GM12878 (cell line): Measurements from ENCODE around the gene PLPPR2. TPM values are rescaled to one million over a fixed set of nuclear protein-coding genes. Genes with fewer than 3 reads are reported as not detected.
A peak's percentile ranks its signal among the peaks of the same experiment; 100 is the strongest.

ENCODE experiments used
- ATAC-seq: fragments of 200-7000 bp; cut with Tn5 transposase; 3 replicates; pipeline ENCODE4 v1.9.1; 2020; ENCODE audit warnings: mild to moderate bottlenecking, moderate library complexity
- BruUV-seq: library from RNA; stranded (reverse); fragments of 400-500 nt; replicated peaks from 2 replicates; lab custom pipeline; 2021; lab: Mats Ljungman, UMichigan
- CTCF ChIA-PET: fragments of 300-600 bp; sonication (Branson Sonifier 250); formaldehyde crosslinking; extraction: SDS; loops from one replicate; lab custom pipeline; 2021; ENCODE audit warnings: inconsistent platforms; lab: Yijun Ruan, JAX
- POLR2A ChIA-PET: fragments of 350-600 bp; formaldehyde crosslinking; extraction: SDS; loops from one replicate; lab custom pipeline; 2021; ENCODE audit warnings: inconsistent platforms; lab: Charles Lee
- RAD21 ChIA-PET: fragments of 300-600 bp; sonication (Branson Sonifier 250); formaldehyde crosslinking; loops from one replicate; lab custom pipeline; 2023; ENCODE audit warnings: antibody characterized with exemption; ENCODE audit not compliant: unreplicated experiment; lab: Charles Lee
- SMC1A ChIA-PET: fragments of 300-600 bp; sonication (Branson Sonifier 250); formaldehyde crosslinking; loops from one replicate; lab custom pipeline; 2023; ENCODE audit not compliant: unreplicated experiment, uncharacterized antibody; lab: Charles Lee
- DNase-seq: peaks from one replicate; pipeline ENCODE4 v3.0.0-alpha.2; 2011; ENCODE audit warnings: low read depth, low spot score
- FAIRE-seq: peaks from 3 replicates; lab custom pipeline; 2011; peaks lifted over from hg19 to GRCh38; lab: Jason Lieb, UNC
- H2AFZ ChIP-seq: 2 replicates; pipeline ENCODE4 v1.6.0; 2011; ENCODE audit warnings: low read depth, low read length, control low read depth; ENCODE audit not compliant: control insufficient read depth
- H3K27ac ChIP-seq: 2 replicates; pipeline ENCODE4 v1.5.1; 2011; ENCODE audit warnings: control low read depth; ENCODE audit not compliant: control insufficient read depth, insufficient read depth
- H3K27me3 ChIP-seq, 2 experiments: replicated peaks in 1 of 2; 2 replicates each; pipeline versions ENCODE4 v1.6.0 to v1.6.1; 2011; ENCODE audit warnings: low read length in 1 of 2; ENCODE audit not compliant: control insufficient read depth in 2 of 2, insufficient read depth in 2 of 2
- H3K36me3 ChIP-seq, 2 experiments: 2 replicates each; pipeline ENCODE4 v1.5.1; 2011; ENCODE audit warnings: low read length in 1 of 2; ENCODE audit not compliant: control insufficient read depth in 2 of 2, insufficient read depth in 2 of 2
- H3K4me1 ChIP-seq: 2 replicates; pipeline ENCODE4 v1.6.1; 2011; ENCODE audit warnings: mild to moderate bottlenecking, low read length, moderate library complexity, mixed read lengths; ENCODE audit not compliant: control insufficient read depth, insufficient read depth
- H3K4me2 ChIP-seq: 2 replicates; pipeline ENCODE4 v1.6.0; 2011; ENCODE audit warnings: control low read depth; ENCODE audit not compliant: control insufficient read depth, insufficient read depth
- H3K4me3 ChIP-seq: fragments of 200-600 bp; sonication (generic); 2 replicates; pipeline ENCODE4 v1.5.1; 2016
- H3K79me2 ChIP-seq: 2 replicates; pipeline ENCODE4 v1.6.0; 2011; ENCODE audit warnings: low read length; ENCODE audit not compliant: control insufficient read depth, insufficient read depth
- H3K9ac ChIP-seq: 2 replicates; pipeline ENCODE4 v1.8.0; 2011; ENCODE audit warnings: low read length, control low read depth, mixed read lengths; ENCODE audit not compliant: control insufficient read depth, insufficient read depth
- H3K9me3 ChIP-seq: replicated peaks from 3 replicates; pipeline ENCODE4 v1.5.1; 2011; ENCODE audit warnings: mild to moderate bottlenecking, low read length; ENCODE audit not compliant: control insufficient read depth, insufficient read depth
- H4K20me1 ChIP-seq: 2 replicates; pipeline ENCODE4 v1.6.0; 2011; ENCODE audit not compliant: control insufficient read depth, insufficient read depth
- POU2F2 ChIP-seq: IDR thresholded peaks from 3 replicates; pipeline ENCODE4 v1.6.1; 2011; ENCODE audit warnings: low read depth, mild to moderate bottlenecking, low read length, borderline replicate concordance
- WGBS: methylation state at CpG from one replicate; pipeline ENCODE4 v1.1.6; 2016; ENCODE audit warnings: low lambda C conversion rate; ENCODE audit not compliant: insufficient replicate concordance, insufficient coverage; ENCODE audit errors: missing lambda C conversion rate; 5-methylcytosine and 5-hydroxymethylcytosine counted together
- in situ Hi-C: fragments of 300-500 bp; cut with MboI; formaldehyde crosslinking; loops from 9 replicates; pipeline ENCODE4 v1.14.3; 2018; ENCODE audit warnings: mixed read lengths
- intact Hi-C: fragments of 100-400 bp; cut with micrococcal nuclease; formaldehyde crosslinking; loops from one replicate; pipeline ENCODE4 v1.14.2; 2022; ENCODE audit not compliant: unreplicated experiment
- polyA plus RNA-seq, 11 experiments: library from polyadenylated mRNA; depleted of rRNA in 4 of 11; unstranded in 6 of 11; stranded (reverse) in 5 of 11; fragments of >200 nt; fragmentation: Nextera tagmentation in 4 of 11; fragmentation: Illumina TruSeq in 1 of 11; extraction: Ambion mirVana in 4 of 11; extraction: Trizol in 1 of 11; gene quantifications; 1 replicate in 1 of 11; 2 replicates in 10 of 11; pipeline versions ENCODE4 v1.2.1 to v1.2.3, GENCODE V29; 2011 to 2016; ENCODE audit warnings: inconsistent platforms in 2 of 11, missing spikeins in 2 of 11, low read depth in 1 of 11
- total RNA-seq, 4 experiments: library from RNA; depleted of rRNA in 3 of 4; stranded (reverse); fragments of >200 nt in 3 of 4; fragmentation: Illumina TruSeq in 1 of 4; extraction: Trizol in 1 of 4; gene quantifications; 2 replicates each; pipeline versions ENCODE4 v1.2.1 to v1.2.3, GENCODE V29; 2013 to 2021
- TF ChIP-seq, protein P1 (sequence below), 3 experiments: IDR thresholded peaks in 2 of 3; conservative IDR thresholded peaks in 1 of 3; 2 replicates each; pipeline ENCODE4 v1.5.1; 2011; ENCODE audit warnings: low read depth in 3 of 3, low read length in 3 of 3, mild to moderate bottlenecking in 3 of 3, control low read depth in 2 of 3, moderate library complexity in 2 of 3, inconsistent platforms in 1 of 3, mixed read lengths in 1 of 3; ENCODE audit not compliant: control insufficient read depth in 2 of 3, insufficient read depth in 1 of 3; ENCODE audit errors: extremely low read depth in 1 of 3
- TF ChIP-seq, protein P2 (sequence below): IDR thresholded peaks from 2 replicates; pipeline ENCODE4 v1.6.1; 2012; ENCODE audit warnings: low read depth, low read length, improper control_type of control experiment

PLPPR2 gene
- total and polyA plus RNA-seq, 10 of the 15 experiments (the other 5 are each of a cell fraction or from before 2014, with no cell fraction given), result 0.09 to 2.8 (median 0.70) TPM

DNA sequence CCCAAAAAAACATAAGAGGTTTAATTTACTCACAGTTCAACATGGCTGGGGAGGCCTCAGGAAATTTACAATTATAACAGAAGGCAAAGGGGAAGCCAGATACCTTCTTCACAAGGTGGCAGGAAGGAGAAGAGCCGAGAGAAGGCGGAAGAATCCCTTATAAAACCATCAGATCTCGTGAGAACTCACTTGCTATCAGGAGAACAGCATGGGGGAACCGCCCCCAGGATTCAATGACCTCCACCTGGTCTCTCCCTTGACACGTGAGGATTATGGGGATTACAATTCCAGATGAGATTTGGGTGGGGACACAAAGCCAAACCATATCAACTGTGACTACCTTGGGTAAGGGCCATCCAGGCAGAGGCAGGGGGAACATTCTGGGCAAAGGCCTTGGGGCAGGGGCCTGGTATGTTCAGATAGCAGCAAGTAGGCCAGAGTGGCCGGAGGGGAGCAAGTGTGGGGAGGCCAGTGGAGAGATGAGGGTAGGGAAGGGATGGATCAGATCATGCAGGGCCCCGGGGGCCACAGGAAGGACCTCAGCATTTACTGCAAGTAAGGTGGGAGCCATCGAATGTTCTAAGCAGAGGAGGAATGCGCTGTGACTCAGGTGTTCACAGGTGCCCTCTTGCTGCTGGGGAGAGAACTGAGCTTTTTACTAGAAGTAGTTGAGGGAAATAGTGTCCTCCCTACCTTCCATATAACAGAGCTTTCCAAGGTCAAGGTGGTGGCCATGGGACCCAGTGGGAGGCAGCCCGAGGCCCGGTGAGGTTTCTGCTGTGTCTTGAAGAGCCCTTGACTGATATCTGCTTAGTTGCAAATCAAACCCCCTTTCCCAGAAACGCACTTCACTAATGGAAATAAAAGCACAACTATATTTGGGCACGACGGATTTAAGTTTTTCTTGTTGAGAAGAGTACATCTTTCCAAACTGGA lies 33.8 kb upstream of the PLPPR2 start:
- intact Hi-C loops (no loop called here), in situ Hi-C loops (no loop called here)
- 74% methylated on average over 14 of the region's 14 CpGs for WGBS
- Histone ChIP-seq H2AFZ (no peak overlapping the region), H3K4me3 (no peak overlapping the region), H3K9me3 (peaks cover 3% of the 10 kb centered on the region; the same call in 2 of the 3 replicates), H3K4me2 (no peak overlapping the region), H3K9ac (no peak overlapping the region), H3K79me2 (no peaks in the 10 kb centered on the region), H4K20me1 (no peaks in the 10 kb centered on the region), H3K4me1 (peaks cover 59% of the 10 kb centered on the region), H3K27ac (no peak overlapping the region), H3K27me3 (no peaks in the 10 kb centered on the region), H3K36me3 (no peaks in the 10 kb centered on the region)
- POLR2A ChIA-PET, result interaction anchor here (0.7 to 4.2 kb wide), 4 partner anchors 9 to 138 kb away, joined by 3 to 23 read pairs (median 10); partner anchors contain the start of genes CCDC159 and TMEM205
- DNase-seq, result no peak
- CTCF ChIA-PET, result interaction anchor here (0.5 to 2.0 kb wide), 6 partner anchors 18 to 198 kb away, joined by 4 to 10 read pairs (median 4); partner anchors contain the start of gene RAB3D
- no TSS peak for BruUV-seq
- TF ChIP-seq, protein P1, sequence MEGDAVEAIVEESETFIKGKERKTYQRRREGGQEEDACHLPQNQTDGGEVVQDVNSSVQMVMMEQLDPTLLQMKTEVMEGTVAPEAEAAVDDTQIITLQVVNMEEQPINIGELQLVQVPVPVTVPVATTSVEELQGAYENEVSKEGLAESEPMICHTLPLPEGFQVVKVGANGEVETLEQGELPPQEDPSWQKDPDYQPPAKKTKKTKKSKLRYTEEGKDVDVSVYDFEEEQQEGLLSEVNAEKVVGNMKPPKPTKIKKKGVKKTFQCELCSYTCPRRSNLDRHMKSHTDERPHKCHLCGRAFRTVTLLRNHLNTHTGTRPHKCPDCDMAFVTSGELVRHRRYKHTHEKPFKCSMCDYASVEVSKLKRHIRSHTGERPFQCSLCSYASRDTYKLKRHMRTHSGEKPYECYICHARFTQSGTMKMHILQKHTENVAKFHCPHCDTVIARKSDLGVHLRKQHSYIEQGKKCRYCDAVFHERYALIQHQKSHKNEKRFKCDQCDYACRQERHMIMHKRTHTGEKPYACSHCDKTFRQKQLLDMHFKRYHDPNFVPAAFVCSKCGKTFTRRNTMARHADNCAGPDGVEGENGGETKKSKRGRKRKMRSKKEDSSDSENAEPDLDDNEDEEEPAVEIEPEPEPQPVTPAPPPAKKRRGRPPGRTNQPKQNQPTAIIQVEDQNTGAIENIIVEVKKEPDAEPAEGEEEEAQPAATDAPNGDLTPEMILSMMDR (IDR thresholded peaks at IDR 0.05 in 2 of 3, conservative IDR thresholded peaks at IDR 0.05 in 1 of 3; ENCODE audit: control insufficient read depth in 2 of 3, extremely low read depth in 1 of 3, insufficient read depth in 1 of 3, low read depth in 3 of 3, low read length in 3 of 3), result peak in 2 of 3 experiments; percentile 16 to 23; a peak in 1 of 6 replicates
- 0 out of 3 replicates have a peak, but pooled peaks have one; percentile 15 for TF ChIP-seq POU2F2
- TF ChIP-seq, protein P2, sequence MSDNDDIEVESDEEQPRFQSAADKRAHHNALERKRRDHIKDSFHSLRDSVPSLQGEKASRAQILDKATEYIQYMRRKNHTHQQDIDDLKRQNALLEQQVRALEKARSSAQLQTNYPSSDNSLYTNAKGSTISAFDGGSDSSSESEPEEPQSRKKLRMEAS, result no peak
- SMC1A ChIA-PET, result interaction anchor here (0.6 to 2.2 kb wide), 4 partner anchors 20 to 115 kb away, joined by 3 to 13 read pairs (median 6); partner anchors contain the start of gene SWSAP1
- FAIRE-seq, result no peak
- no peak for ATAC-seq
- RAD21 ChIA-PET, result no interaction called here
